CD4-positive, alpha-beta T cell treated with Interleukin-6 for 4 hours (primary cell): ENCODE measurements around the gene ALKBH5.

ENCODE experiments used
- DNase-seq: peaks from one replicate; pipeline ENCODE4 v3.0.0-alpha.2; 2020; ENCODE audit warnings: mixed read lengths

The ALKBH5 gene

GRCh38 chr17:18247613-18248001 is 64.0 kb downstream of the ALKBH5 start:
- no peak for DNase-seq

GRCh38 chr17:18248300-18248731 is 64.7 kb downstream of the ALKBH5 start:
- peak; percentile 70 for DNase-seq

GRCh38 chr17:18248811-18249210 is 65.2 kb downstream of the ALKBH5 start:
- DNase-seq, result no peak

- DNase-seq, result no peak
Observed at GRCh38 chr17:18250259-18250658, 66.6 kb downstream of the ALKBH5 start.

GRCh38 chr17:18250708-18251107 is 67.1 kb downstream of the ALKBH5 start:
- no peak for DNase-seq

GRCh38 chr17:18251204-18251603 is 67.6 kb downstream of the ALKBH5 start:
- DNase-seq, result no peak

- no peak for DNase-seq
Observed at GRCh38 chr17:18252160-18252559, 68.5 kb downstream of the ALKBH5 start.

- no peak for DNase-seq
Observed at GRCh38 chr17:18253187-18253884, 69.7 kb downstream of the ALKBH5 start.

- DNase-seq, result no peak
Observed at GRCh38 chr17:18253947-18254821, 70.6 kb downstream of the ALKBH5 start.

GRCh38 chr17:18254888-18255649 is 71.4 kb downstream of the ALKBH5 start:
- DNase-seq, result no peak

GRCh38 chr17:18256351-18256750 is 72.7 kb downstream of the ALKBH5 start:
- DNase-seq, result no peak

GRCh38 chr17:18256776-18257175 is 73.1 kb downstream of the ALKBH5 start:
- no peak for DNase-seq

GRCh38 chr17:18257268-18257981 is 73.8 kb downstream of the ALKBH5 start:
- DNase-seq, result peak; percentile 26

- peak; percentile 56 for DNase-seq
Observed at GRCh38 chr17:18257982-18258355, 74.3 kb downstream of the ALKBH5 start.

GRCh38 chr17:18258356-18259038 is 74.9 kb downstream of the ALKBH5 start, which contains the start of gene FLII:
Gene FLII, minus strand, starts transcription at chr17:18258738. Its CDS starts 48 bp downstream, at chr17:18258690.
- DNase-seq, result peak; percentile 65
